OCI-LY7 (cell line): ENCODE data around the gene PPP4R1. TPM values are rescaled to one million over a fixed set of nuclear protein-coding genes. Genes with fewer than 3 reads are reported as not detected.

Experiments
- BruUV-seq: library from RNA; stranded (reverse); fragments of 400-500 nt; replicated peaks from 2 replicates; lab custom pipeline; 2021; lab: Mats Ljungman, UMichigan
- CTCF ChIA-PET: fragments of 300-600 bp; sonication (Branson Sonifier 250); formaldehyde crosslinking; loops from one replicate; lab custom pipeline; 2022; ENCODE audit warnings: antibody characterized with exemption; ENCODE audit not compliant: unreplicated experiment; lab: Charles Lee
- POLR2A ChIA-PET: fragments of 300-600 bp; sonication (Branson Sonifier 250); formaldehyde crosslinking; loops from one replicate; lab custom pipeline; 2022; ENCODE audit warnings: antibody characterized with exemption; lab: Charles Lee
- DNase-seq: peaks from one replicate; pipeline ENCODE4 v3.0.0-alpha.2; 2015; ENCODE audit warnings: low spot score
- H2AFZ ChIP-seq: fragments of 200-600 bp; sonication (generic), shearing (Covaris generic); 2 replicates; pipeline ENCODE4 v1.6.1; 2014; ENCODE audit warnings: mild to moderate bottlenecking, antibody characterized with exemption, low read length, moderate library complexity
- H3K27ac ChIP-seq: fragments of 200-600 bp; sonication (generic); 2 replicates; pipeline ENCODE4 v1.5.1; 2014; ENCODE audit warnings: mixed run types, low read depth, mild to moderate bottlenecking, moderate library complexity, low read length, inconsistent platforms; ENCODE audit not compliant: poor library complexity, severe bottlenecking
- H3K36me3 ChIP-seq: fragments of 200-600 bp; sonication (generic); 2 replicates; pipeline ENCODE4 v1.6.1; 2014; ENCODE audit warnings: mild to moderate bottlenecking, antibody characterized with exemption, low read length, moderate library complexity, mixed read lengths; ENCODE audit not compliant: insufficient read depth
- H3K4me1 ChIP-seq: fragments of 200-600 bp; sonication (generic); 2 replicates; pipeline ENCODE4 v1.5.1; 2014; ENCODE audit warnings: mild to moderate bottlenecking, low read length; ENCODE audit not compliant: insufficient read depth, poor library complexity, severe bottlenecking
- H3K4me2 ChIP-seq: fragments of 200-600 bp; sonication (generic); 2 replicates; pipeline ENCODE4 v1.6.1; 2014; ENCODE audit warnings: mild to moderate bottlenecking, low read length
- H3K4me3 ChIP-seq: fragments of 200-600 bp; sonication (generic); 2 replicates; pipeline ENCODE4 v1.5.1; 2014; ENCODE audit warnings: mild to moderate bottlenecking, low read depth, low read length; ENCODE audit not compliant: poor library complexity, severe bottlenecking
- H3K79me2 ChIP-seq: fragments of 200-600 bp; sonication (generic); 2 replicates; pipeline ENCODE4 v1.6.1; 2016; ENCODE audit warnings: low read depth, mild to moderate bottlenecking, low read length, moderate library complexity, mixed read lengths; ENCODE audit not compliant: insufficient read depth
- H3K9me2 ChIP-seq: fragments of 200-600 bp; sonication (generic); 2 replicates; pipeline ENCODE4 v1.6.1; 2016; ENCODE audit warnings: mild to moderate bottlenecking, low read length, mixed read lengths; ENCODE audit not compliant: insufficient read depth
- H3K9me3 ChIP-seq: fragments of 200-600 bp; sonication (generic); 2 replicates; pipeline ENCODE4 v1.6.1; 2014; ENCODE audit warnings: mild to moderate bottlenecking, mixed run types, low read length, mixed read lengths
- H4K20me1 ChIP-seq: fragments of 200-600 bp; sonication (generic); 2 replicates; pipeline ENCODE4 v1.6.1; 2014; ENCODE audit warnings: mild to moderate bottlenecking, antibody characterized with exemption, low read length, moderate library complexity, mixed read lengths; ENCODE audit not compliant: insufficient read depth
- CTCF ChIP-seq: fragments of 200-600 bp; sonication (generic); conservative IDR thresholded peaks from 2 replicates; pipeline ENCODE4 v1.5.1; 2014; ENCODE audit warnings: mild to moderate bottlenecking, antibody characterized with exemption, low read length, moderate library complexity, mixed read lengths
- EZH2phosphoT487 ChIP-seq: fragments of 200-600 bp; sonication (generic); IDR thresholded peaks from 2 replicates; pipeline ENCODE4 v1.6.1; 2018; ENCODE audit warnings: low read depth, borderline replicate concordance, mild to moderate bottlenecking, mixed run types, antibody characterized with exemption, low read length, moderate library complexity, mixed read lengths
- intact Hi-C: fragments of 100-400 bp; cut with micrococcal nuclease; formaldehyde crosslinking; loops from one replicate; pipeline ENCODE4 v1.10.0; 2022; ENCODE audit not compliant: unreplicated experiment
- total RNA-seq, 2 experiments: library from RNA; depleted of rRNA in 1 of 2; stranded (reverse); fragments of >200 nt in 1 of 2; shearing (Covaris generic) in 1 of 2; gene quantifications; 2 replicates each; pipeline ENCODE4 v1.2.3, GENCODE V29; 2014 to 2022

Gene PPP4R1
- total RNA-seq, 2 experiments from 2014 or later = 64.9 to 72.4 TPM

GRCh38 chr18:9596843-9597526, 17.4 kb downstream of the PPP4R1 start:
- Histone ChIP-seq H3K27ac (no peak overlapping the region), H4K20me1 (no peaks in the 10 kb centered on the region), H3K36me3 (peaks cover 45% of the 10 kb centered on the region), H3K79me2 (peaks cover 48% of the 10 kb centered on the region), H3K4me2 (no peak overlapping the region), H3K9me3 (peaks cover 41% of the 10 kb centered on the region), H3K4me3 (no peak overlapping the region), H2AFZ (no peak overlapping the region), H3K4me1 (no peaks in the 10 kb centered on the region), H3K9me2 (no peaks in the 10 kb centered on the region)
- no TSS peak for BruUV-seq
- ChIA-PET CTCF (no interaction called here), POLR2A (interaction anchor here (1.2 kb wide), 1 partner anchor 20 kb away, joined by 3 read pairs; no protein-coding TSS in a partner anchor)
- intact Hi-C loops = no loop called here
- no peak for TF ChIP-seq CTCF
- TF ChIP-seq EZH2phosphoT487 = no peak
- DNase-seq = no peak

- Histone ChIP-seq H4K20me1 (no peaks in the 10 kb centered on the region), H3K4me2 (no peak overlapping the region), H3K4me1 (no peaks in the 10 kb centered on the region), H2AFZ (no peak overlapping the region), H3K9me2 (no peaks in the 10 kb centered on the region), H3K9me3 (peaks cover 41% of the 10 kb centered on the region), H3K27ac (no peak overlapping the region), H3K36me3 (peaks cover 46% of the 10 kb centered on the region), H3K79me2 (peaks cover 48% of the 10 kb centered on the region), H3K4me3 (no peak overlapping the region)
- no peak for TF ChIP-seq CTCF
- TF ChIP-seq EZH2phosphoT487 = no peak
- intact Hi-C loops = no loop called here
- no peak for DNase-seq
- POLR2A ChIA-PET = interaction anchor here (1.2 kb wide), 1 partner anchor 20 kb away, joined by 3 read pairs; no protein-coding TSS in a partner anchor
- BruUV-seq = no TSS peak
- CTCF ChIA-PET = no interaction called here
These were observed 18.1 kb downstream of the PPP4R1 start for GRCh38 chr18:9596226-9596625.

DNA sequence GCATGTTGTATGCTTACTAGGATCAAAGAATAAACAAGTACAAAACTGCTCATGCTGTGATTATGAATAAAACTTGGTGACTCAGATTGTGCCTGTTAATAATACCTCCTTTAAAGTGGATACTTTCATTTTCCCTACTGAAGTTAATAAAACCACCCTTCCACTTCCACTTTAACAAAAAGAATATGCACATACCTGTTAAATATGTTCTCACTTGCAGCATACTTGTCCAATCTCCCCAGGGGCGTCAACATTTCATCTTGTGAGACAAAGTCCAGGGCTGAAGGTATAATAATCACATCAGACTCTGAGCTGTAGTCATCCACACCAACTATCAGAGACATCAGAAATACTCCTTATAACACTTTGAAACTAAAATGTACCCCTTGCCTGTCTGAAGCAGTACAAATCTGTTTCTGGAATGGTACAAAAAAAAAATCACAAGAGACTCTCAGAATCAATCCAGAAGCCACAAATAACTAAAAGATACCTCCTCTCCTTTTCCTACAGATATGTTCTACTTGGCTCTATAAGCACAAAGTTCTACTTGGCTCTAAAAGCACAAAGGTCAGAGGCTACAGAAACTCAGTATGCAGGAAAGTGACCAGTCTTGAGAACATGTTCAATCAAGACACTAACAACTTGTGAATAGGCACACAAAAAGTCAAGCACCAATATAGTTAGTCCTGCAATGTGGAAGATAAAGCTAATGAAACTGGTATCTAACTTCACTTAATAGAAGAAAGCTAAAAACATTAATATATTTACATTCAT, 19.3 kb downstream of the PPP4R1 start:
- POLR2A ChIA-PET = no interaction called here
- H3K36me3 ChIP-seq = peaks cover 49% of the 10 kb centered on the region
- no peak overlapping the region for H3K4me3 ChIP-seq
- no peak for DNase-seq
- H3K9me3 ChIP-seq = peaks cover 29% of the 10 kb centered on the region
- H3K79me2 ChIP-seq = peaks cover 39% of the 10 kb centered on the region
- no peak overlapping the region for H3K4me2 ChIP-seq
- no peaks in the 10 kb centered on the region for H4K20me1 ChIP-seq
- H3K27ac ChIP-seq = no peak overlapping the region
- CTCF ChIA-PET = no interaction called here
- TF ChIP-seq EZH2phosphoT487 (no peak), CTCF (no peak)
- H2AFZ ChIP-seq = no peak overlapping the region
- no TSS peak for BruUV-seq
- no peaks in the 10 kb centered on the region for H3K9me2 ChIP-seq
- no peaks in the 10 kb centered on the region for H3K4me1 ChIP-seq
- intact Hi-C loops = no loop called here
